Erythroblast (primary cell): Measurements from ENCODE around the gene NGB.

Source experiments
- DNase-seq, 2 experiments: peaks; one replicate each; lab custom pipeline; 2025; lab: John Stamatoyannopoulos, UW
- GATA1 ChIP-seq: IDR thresholded peaks from 2 replicates; pipeline ENCODE4 v1.6.1; 2011; ENCODE audit warnings: low read depth, mild to moderate bottlenecking, control low read depth, low read length, moderate library complexity
- POLR2A ChIP-seq: IDR thresholded peaks from 2 replicates; pipeline ENCODE4 v1.6.1; 2011; ENCODE audit warnings: mild to moderate bottlenecking, low read length

Gene NGB

DNA sequence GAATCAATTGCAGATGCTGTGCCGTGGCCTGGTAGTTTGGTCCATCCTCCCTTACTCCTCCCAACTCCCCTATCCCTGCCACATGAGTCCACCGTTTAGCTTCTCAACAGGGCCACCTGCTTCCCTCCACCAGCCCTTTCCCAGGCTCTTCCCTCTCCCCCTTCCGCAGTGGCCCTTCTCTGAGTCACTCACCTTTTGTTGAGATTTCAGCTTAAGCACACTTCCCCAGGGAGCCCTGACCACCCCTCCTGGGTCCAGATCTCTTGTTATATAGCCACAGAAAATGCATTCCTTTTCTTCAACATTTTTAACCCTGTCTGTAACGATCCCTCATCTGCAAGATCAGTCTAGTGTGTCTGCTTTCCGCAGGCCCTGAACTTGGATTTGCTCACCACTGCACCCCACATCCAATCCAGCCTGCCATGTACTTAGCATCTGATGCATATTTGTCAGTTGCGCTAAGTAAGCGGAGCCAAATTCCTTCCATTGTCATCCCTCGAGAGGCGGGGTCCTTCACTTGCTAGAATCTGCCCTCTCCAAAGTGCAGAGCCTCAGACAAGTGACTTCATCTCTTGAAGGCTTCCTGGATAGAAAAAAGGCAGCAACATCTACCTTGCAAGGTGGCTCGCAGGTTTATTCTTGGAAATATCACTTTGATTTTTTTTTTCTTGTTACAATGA is 48.3 kb downstream of the NGB start:
- DNase-seq: no peak
- TF ChIP-seq GATA1 (no peak), POLR2A (no peak)

DNA sequence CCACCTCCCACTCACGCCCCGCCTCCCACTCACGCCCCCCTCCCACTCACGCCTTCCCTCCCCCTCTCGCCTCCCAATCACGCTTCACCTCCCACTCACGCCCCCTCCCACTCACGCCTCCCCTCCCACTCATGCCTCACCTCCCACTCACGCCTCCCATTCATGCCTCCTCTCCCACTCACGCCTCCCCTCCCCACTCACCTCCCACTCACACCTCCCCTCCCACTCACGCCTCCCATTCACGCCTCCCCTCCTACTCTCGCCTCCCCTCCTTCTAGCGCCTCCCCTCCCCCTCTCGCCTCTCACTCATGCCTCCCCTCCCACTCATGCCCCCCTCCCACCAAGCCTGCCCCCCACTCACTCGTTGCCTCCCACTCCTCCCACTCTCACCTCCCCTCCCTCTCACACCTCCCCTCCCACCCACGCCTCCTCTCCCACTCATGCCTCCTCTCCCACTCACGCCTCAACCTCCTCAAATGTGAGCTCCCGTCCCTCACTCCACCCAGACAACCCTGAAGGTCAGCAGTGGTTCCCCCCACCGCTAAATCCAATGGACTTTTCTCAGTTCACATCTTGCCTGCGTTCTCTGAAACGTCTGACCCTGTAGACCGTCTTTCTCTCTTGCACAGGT is 49.6 kb downstream of the NGB start:
- DNase-seq: no peak
- TF ChIP-seq POLR2A: no peak
- no peak for TF ChIP-seq GATA1

DNA sequence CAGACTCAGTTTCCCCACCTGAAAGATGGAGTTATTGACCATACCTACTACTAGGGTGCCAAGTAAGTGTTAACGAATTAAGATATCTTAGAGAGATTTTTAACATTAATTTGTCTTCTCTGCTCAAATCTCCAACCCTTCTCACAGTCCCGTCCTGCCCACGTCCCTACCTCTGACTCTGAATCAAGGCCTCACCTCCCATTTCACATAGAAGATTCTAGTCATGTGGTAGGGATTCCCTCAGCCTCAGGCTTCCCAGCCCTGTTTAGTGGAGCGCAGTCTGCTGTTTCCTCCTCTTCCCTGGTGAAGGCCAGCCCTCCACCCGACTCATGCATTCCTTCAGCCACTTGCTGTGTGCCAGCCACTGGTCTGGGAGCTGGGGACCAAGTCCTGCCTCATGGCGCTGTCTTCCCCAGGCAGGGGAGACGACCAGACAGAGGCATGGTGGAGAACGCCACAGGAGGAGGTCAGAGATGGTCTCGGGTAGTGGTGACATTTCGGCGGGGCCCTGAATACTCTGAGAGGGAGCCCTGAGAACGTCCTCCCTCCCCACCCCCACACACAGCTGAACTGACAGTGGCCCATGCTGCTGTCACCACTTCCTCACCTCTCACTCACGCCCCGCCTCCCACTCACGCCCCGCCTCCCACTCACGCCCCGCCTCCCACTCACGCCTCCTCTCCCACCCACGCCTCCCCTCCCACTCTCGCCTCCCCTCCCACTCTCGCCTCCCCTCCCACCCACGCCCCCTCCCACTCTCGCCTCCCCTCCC is 50.6 kb downstream of the NGB start:
- no peak for TF ChIP-seq GATA1
- TF ChIP-seq POLR2A: no peak
- no peak for DNase-seq

DNA sequence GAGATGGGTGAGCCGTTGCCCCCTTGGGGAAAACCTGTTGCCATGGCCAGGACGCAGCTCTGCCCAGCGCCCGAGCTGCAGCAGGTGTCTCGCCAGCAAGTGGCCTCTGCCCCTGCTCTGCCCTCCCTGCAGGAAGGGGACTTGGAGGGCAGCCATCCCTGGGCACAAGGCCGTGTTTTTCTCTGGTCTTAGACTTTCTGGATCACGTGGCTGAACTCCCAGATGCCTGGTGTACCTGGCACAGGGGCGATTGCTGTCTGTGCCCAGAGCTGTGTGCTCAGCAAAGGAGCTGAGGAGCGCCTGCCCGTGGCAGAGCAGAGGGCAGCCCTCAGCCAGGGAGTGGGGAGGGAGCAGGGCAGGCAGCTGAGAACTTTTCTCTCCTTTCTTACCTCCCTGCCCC is 51.4 kb downstream of the NGB start:
- no peak for DNase-seq
- TF ChIP-seq GATA1: no peak
- TF ChIP-seq POLR2A: no peak

DNA sequence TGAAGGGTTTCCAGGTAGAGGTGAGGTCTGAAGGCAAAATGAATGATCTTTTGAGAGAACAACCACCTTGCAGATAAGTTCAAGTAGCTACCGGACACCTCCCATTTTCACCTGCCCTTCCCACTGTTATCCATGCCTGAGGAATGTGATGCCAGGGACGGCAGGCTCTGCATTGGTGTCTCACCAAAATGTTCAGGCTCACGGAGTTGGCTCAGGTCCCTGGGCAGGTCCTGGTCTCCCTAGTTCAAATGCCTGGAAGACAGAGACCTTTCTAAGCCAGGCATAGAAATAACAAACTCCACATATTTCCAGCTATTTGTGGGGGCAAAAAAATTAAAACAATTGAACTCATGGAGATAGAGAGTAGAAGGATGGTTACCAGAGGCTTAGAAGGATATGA is 53.5 kb downstream of the NGB start:
- TF ChIP-seq POLR2A: no peak
- TF ChIP-seq GATA1: no peak
- no peak for DNase-seq
